Measurements from ENCODE around the gene PPP1R8.

PPP1R8 gene

GRCh38 chr1:27832762-27833161 is 2.2 kb downstream of the PPP1R8 start:
- no peak for DNase-seq (ENCODE audit: low spot score)
- in situ Hi-C loops (cut with MboI; ENCODE audit: low pct_unique_long_range_greater_than_20kb, low sequenced_read_pairs, unreplicated experiment): no loop called here

GRCh38 chr1:27833470-27833869 is 2.9 kb downstream of the PPP1R8 start:
- DNase-seq (ENCODE audit: low spot score): no peak
- in situ Hi-C loops (cut with MboI; ENCODE audit: low pct_unique_long_range_greater_than_20kb, low sequenced_read_pairs, unreplicated experiment): no loop called here
- TF ChIP-seq CTCF (IDR thresholded peaks at IDR 0.05; ENCODE audit: extremely low read depth, insufficient read depth, missing control alignments): no peak

More at GRCh38 chr1:27832762-27833161, 2.2 kb downstream of the PPP1R8 start:
- TF ChIP-seq CTCF (IDR thresholded peaks at IDR 0.05; ENCODE audit: extremely low read depth, insufficient read depth, missing control alignments): no peak

- no peak for DNase-seq (ENCODE audit: low spot score)
- no peak for TF ChIP-seq CTCF (IDR thresholded peaks at IDR 0.05; ENCODE audit: extremely low read depth, insufficient read depth, missing control alignments)
- in situ Hi-C loops (cut with MboI; ENCODE audit: low pct_unique_long_range_greater_than_20kb, low sequenced_read_pairs, unreplicated experiment): no loop called here
These were observed 4.5 kb downstream of the PPP1R8 start for GRCh38 chr1:27835046-27835445.

- no peak for DNase-seq (ENCODE audit: low spot score)
- in situ Hi-C loops (cut with MboI; ENCODE audit: low pct_unique_long_range_greater_than_20kb, low sequenced_read_pairs, unreplicated experiment): no loop called here
- no peak for TF ChIP-seq CTCF (IDR thresholded peaks at IDR 0.05; ENCODE audit: extremely low read depth, insufficient read depth, missing control alignments)
These were observed 4.9 kb downstream of the PPP1R8 start for GRCh38 chr1:27835501-27835900.

GRCh38 chr1:27849951-27850350 is 19.4 kb downstream of the PPP1R8 start:
- no peak for DNase-seq (ENCODE audit: low spot score)
- in situ Hi-C loops (cut with MboI; ENCODE audit: low pct_unique_long_range_greater_than_20kb, low sequenced_read_pairs, unreplicated experiment): no loop called here
- no peak for TF ChIP-seq CTCF (IDR thresholded peaks at IDR 0.05; ENCODE audit: extremely low read depth, insufficient read depth, missing control alignments)

GRCh38 chr1:27855085-27855484 is 24.5 kb downstream of the PPP1R8 start:
- no peak for DNase-seq (ENCODE audit: low spot score)
- no peak for TF ChIP-seq CTCF (IDR thresholded peaks at IDR 0.05; ENCODE audit: extremely low read depth, insufficient read depth, missing control alignments)
- in situ Hi-C loops (cut with MboI; ENCODE audit: low pct_unique_long_range_greater_than_20kb, low sequenced_read_pairs, unreplicated experiment): no loop called here
